Putamen (tissue), 1 donor: ENCODE results near the gene KRT12.

Source experiments
- DNase-seq: peaks from one replicate; pipeline ENCODE4 v3.0.0-alpha.2; 2016; ENCODE audit warnings: low spot score

Gene KRT12

DNA sequence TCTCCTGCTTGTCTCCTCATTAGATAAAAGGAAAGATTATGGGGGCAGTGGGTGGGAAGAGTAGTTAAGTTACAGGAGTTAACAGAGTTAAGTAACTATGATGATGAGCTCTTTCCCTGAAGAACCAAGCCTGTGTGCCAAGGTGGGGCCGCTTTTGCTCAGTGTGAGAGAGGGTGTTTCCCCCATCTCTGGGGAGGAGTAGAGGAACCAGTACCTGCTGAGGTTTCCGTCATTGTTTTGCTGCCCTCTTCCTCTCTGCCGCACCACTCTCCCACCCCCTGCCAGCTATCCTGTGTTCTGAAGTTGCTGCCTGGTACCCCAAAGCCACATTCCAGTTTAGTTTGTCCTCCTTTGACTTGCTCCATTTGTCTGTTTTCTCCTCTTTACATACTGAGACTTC lies 23.8 kb downstream of the KRT12 start:
- DNase-seq, result no peak

DNA sequence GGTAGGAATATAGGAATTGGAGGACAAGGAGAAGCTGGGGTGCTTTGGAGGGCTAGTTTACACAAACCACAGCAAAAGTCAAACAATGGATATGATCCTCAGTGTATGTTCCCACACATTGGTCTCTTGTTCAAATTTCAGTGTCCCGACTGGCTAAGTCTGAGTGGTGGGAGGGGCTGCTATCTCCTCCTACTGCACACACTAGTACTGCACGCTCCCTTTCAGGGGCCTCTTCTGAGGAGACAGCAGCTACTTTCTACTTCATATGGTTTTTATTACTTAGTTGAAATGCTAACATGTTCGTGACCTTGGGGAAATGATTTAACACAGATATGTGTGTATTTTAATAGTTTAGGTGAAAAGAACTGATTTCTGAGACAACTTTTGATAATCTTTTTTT lies 25.8 kb downstream of the KRT12 start:
- no peak for DNase-seq

DNA sequence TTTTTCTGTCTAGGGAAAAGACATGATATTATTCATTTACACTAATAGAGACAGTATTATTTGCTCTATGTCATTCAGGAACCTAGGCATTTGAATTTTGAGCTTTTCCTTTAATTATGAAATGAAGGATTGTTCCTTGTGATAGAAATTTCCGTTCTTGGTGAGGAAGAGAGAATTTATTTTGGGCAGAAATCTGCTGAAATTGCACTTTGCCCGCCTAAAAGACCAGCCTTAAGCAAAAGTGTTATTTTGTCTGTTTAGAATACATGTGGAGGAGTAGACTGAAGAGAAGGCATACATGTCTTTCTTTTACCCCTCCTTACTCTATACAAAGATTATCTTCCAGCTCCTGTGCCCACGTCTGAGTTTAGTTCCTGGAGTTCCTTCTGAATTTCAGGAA lies 27.8 kb downstream of the KRT12 start:
- DNase-seq, result no peak

DNA sequence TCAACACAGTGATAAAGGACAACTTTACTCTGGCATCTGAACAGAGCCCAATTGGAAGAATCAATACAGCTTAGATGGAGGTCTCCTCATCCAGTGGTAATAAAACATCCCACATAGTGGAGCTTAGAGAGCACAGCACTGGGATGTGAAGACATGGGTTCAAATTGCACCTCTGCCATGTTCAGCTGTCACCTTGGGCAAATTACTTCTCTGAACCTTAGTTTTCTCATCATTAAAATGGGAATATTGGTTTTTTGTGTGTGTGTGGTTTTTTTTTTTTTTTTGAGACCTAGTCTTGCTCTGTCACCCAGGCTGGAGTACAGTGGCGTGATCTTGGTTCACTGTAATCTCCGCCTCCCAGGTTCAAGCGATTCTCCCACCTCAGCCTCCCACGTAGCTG lies 31.0 kb downstream of the KRT12 start:
- DNase-seq, result no peak

DNA sequence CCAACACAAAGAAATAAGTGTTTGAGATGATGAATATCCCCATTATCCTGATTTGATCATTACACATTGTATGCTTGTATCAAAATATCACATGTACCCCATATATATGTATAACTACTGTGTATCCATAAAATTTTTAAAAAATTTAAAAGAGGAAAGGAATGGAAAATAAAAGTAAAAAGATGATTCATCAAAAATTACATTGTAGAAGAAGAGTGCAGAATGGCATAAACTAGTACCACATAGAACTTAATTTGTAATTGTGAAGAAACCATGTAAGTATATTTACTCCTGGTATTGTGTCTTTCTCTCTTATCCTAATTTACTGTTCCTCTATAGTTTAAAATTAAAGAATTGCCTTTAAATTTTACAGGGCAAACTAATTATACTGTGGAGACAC lies 33.1 kb downstream of the KRT12 start:
- no peak for DNase-seq

DNA sequence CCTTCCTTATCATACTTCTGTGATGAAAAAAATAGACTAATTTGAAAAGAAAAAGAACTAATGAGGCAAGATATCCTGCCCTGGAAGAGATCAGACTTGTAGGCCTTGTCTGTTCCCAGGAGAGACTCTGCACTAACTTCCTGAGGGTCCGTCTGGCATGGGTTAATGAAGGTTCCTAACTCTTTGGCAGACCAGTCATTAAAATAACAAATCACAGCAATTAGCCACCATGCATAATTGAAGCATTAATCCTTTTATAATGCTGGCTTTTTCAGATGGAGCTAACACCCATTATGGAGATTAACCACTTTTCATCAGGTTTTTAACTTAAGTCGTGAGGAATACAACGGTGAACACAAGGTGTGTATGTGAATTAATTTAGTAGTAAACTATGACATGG lies 34.2 kb downstream of the KRT12 start:
- DNase-seq, result no peak

DNA sequence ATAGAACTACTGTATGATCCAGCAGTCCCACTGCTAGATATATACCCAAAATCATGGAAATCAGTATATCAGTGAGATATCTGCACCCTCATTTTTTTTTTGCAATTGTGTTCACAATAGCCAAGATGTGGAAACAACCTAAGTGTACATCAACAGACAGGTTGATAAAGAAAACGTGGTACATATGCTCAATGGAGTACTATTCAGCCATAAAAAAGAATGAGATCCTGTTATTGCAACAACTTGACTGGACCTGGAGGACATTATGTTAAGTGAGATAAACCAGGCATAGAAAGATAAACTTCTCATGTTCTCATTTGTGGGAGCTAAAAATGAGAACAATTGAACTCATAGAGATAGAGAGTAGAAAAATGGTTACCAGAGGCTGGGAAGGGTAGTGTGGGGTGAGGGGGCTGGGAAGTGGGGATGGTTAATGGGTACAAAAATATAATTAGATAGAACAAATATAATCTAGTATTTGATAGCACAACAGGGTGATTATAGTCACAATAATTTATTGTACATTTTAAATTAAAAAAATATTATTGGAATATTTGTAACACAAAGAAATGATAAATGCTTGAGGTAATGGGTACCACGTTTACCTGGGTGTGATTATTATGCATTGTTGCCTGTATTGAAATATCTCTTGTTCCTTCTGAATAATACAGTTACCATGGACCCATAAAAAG lies 36.8 kb downstream of the KRT12 start:
- DNase-seq, result no peak

DNA sequence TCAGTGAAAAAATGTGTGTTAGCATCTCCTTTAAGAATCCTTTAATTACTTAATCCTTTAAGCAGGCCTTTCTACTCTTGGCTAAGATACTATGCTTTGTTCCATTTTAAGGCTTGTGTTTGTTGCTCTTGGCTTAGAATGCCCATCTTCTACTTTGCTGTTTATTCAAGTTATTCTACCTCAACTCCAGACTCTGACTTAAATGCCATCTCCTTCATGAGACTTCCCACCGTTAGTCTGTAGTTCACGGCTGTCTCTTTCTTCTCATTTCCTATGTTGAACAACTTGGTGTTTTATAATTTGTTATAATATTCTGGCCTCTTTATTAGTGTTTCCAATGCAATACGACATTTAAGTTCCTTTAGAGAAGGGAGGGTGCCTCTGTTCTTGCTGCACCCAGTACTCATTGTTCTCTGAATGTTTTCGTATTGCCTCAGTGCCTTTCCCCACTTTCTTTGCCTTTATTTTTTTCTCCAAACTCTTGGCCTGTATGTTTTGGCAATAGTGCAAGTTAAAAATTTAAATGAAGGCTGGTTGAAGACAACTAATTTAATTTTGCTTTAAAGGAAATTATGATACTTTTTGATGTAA lies 38.5 kb downstream of the KRT12 start:
- DNase-seq, result peak; percentile 12

DNA sequence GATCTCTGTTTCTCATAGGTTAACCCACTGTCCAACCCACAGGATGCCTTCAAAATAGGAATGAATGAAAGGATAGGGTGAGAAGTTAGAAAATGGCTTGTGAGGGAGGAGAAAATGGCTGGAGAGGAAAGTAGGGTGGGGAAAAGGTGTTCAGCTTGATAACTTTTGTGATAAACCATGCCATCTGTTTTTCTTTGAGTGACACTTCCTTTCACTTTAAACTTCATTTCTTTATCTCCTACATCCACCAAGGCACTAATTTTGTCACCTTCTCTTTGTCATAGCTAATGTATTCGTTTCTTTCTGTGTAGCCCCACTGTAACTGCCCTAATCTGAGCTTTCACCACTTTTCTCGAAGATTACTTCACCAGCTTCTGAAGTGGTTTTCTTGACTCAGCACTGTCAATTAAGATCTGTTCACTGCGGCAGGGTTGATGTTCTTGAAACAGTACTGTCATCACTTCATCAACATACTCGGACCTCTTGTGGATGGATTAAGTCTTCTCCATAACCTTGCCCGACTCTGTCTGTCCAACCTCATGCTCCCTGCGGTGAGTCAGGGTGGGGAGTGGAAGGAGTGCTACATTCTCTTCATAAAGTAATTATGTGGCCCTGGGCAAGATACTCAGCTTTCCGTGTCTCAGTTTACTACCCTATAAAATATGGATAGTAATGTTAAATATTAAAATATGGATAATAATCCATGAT lies 39.1 kb downstream of the KRT12 start:
- DNase-seq, result no peak

DNA sequence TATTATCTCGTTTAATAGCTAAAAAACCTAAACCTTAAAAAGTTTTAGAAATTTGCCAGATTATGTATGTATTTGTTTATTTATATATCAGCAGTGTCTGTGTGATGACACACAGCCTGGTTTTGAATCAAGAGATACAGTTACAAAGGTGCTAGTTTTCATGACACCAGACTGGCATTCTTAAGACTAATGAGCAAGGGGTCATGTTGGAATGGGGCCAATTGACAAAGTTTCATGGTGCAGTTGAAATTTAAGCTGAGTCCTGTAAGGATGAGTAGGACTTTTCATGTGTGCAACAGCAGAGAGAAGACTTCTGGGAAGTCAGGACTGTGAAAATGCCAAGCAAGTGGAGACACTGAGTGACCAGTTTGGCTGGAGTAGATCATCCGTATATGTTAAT lies 41.4 kb downstream of the KRT12 start:
- DNase-seq, result no peak

DNA sequence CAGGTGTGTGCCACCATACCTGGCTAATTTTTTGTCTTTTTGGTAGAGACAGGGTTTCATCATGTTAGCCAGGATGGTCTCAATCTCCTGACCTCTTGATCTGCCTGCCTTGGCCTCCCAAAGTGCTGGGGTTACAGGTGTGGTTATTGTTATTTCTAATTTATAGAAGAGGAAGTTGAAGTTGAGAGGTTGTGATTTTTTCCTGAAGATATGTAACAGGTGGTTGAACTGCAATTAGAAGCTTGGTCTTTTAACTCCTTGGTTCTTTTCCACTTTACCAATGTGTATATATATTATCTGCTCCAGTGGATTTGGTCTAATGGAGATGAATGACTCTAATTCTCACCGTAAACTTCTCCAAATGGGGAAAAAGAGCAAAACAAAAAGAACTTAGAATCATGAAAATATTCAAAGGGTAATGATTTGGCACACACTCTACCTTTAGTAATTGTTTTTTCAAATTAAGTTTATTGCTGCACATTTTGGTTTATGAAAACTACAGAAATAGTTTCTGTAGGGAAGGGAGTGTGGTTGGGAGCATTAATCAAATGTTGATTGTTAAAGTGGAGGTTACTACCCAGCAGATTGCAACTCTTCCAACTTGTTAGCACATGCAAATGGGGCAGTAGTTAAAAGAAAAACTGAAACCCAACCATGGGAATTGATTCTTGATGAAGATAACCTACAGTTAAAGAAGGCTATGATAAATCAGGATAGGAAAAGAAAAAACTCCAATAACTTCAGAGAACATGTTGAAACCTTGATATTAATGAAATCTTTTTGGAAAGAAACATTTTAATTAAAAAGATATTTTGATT lies 42.8 kb downstream of the KRT12 start:
- DNase-seq, result no peak

DNA sequence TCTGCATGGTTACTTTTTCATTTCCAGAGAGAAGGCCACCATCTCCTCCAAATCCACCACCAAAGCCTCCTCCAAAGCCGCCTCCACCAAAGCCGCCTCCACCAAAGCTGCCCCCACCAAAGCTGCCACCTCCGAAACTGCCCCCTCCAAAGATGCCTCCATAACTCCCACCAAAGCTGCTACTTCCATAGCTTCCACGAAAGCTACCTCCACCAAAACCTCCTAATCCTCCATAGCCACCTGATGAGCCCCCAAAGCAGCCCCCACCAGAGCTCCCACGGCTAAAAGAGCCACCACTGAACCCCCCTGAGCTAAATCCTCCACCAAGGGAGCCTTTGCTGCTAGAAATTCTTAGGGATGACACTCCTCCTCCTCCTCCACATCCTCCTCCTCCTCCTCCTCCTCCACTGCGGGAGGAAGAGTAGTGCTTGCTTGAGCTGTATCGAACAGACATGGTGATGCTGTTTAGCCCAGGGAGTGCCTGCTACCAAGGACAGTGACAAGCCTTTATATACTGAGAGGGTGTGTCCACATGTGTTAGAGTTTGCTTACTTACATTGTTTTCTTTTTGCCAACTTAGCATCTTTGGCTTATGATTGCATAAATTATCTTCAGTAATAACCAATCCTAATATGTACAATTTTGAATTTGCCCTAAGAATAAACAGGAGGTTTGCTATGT lies 44.8 kb downstream of the KRT12 start, which contains the start of gene KRT10:
Gene KRT10 (minus strand): TSS at position 483 of the 681 bp plus-strand sequence. CDS start 29 bp downstream, at position 454.
- no peak for DNase-seq

DNA sequence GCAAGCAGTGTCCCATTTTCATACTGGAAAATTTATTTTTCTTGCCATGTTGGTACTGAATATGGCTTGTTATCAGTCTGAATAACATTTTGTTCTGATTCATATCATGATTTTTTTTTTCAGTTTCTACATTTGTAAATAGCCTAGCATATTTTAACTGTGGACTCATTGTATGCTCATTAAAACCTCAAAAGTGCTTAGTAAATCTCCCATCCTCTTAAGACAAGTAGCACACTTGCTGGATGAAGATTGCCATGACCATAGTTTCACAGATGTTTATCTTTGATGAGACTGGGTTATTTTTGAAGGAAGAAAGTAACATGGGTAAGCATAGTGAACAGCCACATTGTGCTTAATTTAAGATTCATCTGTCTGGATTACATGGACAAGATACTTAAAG lies 45.5 kb downstream of the KRT12 start:
- DNase-seq, result no peak

DNA sequence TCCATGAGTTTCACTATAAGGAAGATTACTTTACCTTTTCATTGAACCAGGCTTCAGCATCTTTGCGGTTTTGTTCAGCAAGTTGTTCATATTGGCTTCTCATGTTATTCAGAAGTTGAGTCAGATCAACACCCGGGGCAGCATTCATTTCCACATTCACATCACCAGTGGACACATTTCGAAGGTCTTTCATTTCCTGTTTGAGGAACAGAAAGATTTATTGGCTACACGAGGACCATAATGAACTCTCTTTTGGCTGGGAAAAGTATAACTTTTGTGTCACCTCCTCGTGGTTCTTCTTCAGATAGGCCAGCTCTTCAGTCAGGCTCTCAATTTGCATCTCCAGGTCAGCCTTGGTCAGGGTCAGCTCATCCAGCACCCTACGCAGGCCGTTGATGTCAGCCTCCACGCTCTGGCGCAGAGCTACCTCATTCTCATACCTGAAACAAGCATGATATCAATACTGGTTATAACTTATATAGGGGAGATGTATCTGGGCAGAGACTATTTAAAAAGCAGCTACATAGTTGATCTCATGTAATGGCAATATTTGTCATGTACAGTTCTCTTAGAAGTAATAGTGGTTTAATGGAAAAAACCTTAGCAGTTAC lies 46.7 kb downstream of the KRT12 start:
- DNase-seq, result no peak

DNA sequence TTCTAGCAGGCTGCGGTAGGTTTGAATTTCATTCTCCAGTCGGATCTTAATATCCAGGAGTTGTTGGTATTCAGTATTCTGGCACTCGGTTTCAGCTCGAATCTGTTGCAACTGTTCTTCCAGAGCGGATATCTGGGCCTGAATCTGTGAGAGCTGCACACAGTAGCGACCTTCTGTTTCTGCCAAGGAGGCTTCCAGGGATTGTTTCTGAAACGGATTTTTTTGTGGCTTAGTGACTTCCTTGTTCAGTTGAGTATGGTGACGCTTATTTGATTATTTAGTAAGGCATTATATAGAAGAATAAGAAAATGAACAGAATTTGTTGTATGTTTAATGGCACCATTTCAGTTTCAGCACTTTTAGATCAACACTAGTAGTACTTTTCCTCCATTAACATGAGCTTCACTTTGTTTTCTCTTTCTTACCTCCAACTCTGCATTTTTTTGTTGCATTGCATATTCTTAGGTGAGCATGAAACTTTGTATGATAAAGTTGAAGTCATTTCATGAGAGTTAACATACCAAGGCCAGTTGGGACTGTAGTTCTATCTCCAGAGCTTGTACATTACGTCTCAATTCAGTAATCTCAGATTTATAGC lies 47.4 kb downstream of the KRT12 start:
- DNase-seq, result peak; percentile 13

DNA sequence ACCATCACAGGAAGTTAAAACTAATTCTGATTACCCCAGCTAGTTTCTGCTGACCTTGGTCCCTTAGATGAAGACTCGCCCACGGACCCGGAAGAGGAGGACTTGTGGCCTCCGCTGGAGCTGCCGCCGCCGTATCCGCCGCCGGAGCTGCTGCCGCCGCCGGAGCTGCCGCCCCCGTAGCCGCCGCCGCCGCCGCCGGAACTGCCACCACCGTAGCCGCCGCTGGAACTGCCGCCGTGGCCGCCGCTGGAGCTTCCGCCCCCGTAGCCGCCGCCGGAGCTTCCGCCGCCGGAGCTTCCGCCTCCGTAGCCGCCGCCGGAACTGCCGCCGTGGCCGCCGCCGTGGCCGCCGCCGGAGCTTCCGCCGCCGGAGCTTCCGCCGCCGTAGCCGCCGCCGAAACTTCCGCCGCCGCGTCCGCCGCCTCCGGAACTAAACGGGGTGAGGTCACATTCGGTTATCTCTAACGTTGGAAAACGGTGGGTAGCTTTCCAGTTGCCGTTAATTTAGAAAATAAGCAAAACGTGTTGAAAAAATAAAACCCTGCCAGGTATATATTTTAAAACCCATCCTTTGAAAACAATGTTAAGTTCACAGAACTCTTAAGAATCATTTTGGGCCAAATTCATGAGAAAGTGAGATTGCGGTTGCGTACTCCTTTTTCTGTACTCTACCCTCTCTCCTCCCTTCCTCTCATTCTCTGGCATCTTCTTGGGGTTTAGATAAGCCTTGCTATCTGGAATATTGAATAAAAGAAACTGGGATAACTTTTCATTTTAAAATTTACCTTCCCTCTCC lies 48.1 kb downstream of the KRT12 start:
- DNase-seq, result peak; percentile 71

DNA sequence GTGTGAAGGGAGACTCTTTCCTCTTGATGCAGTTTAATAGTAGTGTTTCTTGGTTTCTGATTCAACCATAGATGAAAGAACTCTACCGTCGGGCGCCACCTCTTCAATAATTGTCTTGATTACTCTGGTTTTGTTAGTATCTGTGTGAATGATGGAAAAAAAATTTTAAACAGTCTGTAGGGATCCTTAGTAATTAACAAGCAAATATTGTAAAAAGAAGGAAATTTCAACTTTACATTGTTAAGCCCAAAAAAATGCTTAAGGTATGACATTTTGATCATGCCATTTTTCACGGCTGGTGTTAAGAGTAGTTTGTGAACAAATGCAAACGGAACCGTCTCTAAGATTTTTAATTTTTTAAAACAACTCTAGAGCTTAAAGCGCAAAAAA lies 48.7 kb downstream of the KRT12 start:
- DNase-seq, result no peak

DNA sequence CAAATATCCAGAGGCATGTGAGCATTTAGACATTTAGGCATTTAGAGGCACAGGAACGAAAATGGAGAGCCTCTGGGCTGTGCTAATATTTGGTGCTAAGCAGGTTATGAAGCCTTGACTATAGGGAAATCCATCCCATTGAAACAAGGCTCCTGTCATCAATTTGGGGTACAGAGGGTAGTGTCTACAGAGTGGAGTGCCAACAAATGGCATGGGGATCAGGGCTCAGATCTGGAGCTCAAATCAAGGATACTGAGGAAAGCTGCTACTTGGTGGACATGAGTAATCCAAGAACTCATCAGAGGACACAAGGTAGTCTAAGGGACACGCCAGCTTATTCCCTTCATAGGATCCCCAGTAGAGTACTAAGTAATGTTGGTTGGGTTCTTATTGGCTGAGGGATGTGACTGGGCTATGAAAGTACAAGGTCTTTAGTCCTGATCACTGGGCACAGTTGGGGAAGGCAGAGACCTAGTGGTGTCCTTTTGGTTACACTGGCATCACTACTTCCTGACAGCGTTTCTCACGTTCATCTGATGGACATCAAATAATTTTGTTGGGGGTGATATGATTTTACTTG lies 49.8 kb downstream of the KRT12 start:
- no peak for DNase-seq

DNA sequence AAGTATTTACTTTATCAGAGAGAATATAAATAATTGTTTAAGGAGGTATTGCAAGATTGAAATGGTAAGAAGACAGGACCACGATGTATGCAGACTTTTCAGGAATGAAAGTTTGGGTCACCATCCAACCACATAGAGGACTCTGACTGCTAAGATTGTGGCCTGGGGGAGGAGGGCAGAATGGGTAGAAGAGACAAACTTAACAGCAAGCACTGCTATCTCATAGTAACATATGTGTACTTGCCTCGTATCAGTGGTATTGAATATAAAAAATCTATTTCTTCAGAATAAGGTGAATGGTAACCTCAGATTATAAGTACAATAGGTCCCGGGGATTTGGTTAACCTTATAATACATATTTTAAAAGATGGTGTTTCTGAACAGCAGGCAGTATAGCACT lies 50.5 kb downstream of the KRT12 start:
- no peak for DNase-seq

DNA sequence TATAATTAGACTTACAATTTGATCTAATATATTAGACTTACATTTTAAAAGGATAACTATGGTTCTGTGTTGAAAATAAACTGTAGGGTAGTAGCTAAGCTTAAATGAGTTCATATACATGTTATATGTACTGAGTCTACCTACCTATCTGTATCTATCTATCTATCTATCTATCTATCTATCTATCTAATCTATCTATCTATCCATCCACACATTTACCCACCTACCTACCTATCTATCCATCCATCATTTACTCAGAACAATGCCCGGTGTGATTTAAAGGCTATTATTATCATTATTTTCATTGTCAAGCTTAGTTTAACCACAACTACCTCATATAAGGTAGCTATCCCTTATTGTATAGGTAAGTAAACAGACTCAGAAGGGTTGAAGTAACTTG lies 51.6 kb downstream of the KRT12 start:
- no peak for DNase-seq
